Tibial nerve (tissue), 4 donors: ENCODE measurements around the gene SEMA5B. TPM values are rescaled to one million over a fixed set of nuclear protein-coding genes. Genes with fewer than 3 reads are reported as not detected.

Source experiments
- DNase-seq, 2 donors: peaks; one replicate each; pipeline ENCODE4 v3.0.0-alpha.2; 2019; ENCODE audit warnings: low spot score in 2 of 2
- H3K27ac ChIP-seq, 4 donors: fragments of 200-600 bp; sonication (generic) in 3 of 4; one replicate each; pipeline ENCODE4 v1.5.1; 2017 to 2019; ENCODE audit warnings: mild to moderate bottlenecking in 1 of 4
- H3K27me3 ChIP-seq, 2 donors: fragments of 200-600 bp; sonication (generic) in 1 of 2; one replicate each; pipeline versions ENCODE4 v1.5.1 to v1.6.0; 2017 to 2019
- H3K36me3 ChIP-seq, 3 donors: fragments of 200-600 bp; sonication (generic); one replicate each; pipeline ENCODE4 v1.5.1; 2018 to 2019
- H3K4me1 ChIP-seq, 4 donors: fragments of 200-600 bp; sonication (generic) in 3 of 4; one replicate each; pipeline ENCODE4 v1.5.1; 2017 to 2019
- H3K4me3 ChIP-seq, 4 donors: fragments of 200-600 bp; sonication (generic) in 3 of 4; one replicate each; pipeline ENCODE4 v1.5.1; 2017 to 2019; ENCODE audit warnings: mild to moderate bottlenecking in 1 of 4, moderate library complexity in 1 of 4
- H3K9me3 ChIP-seq, 4 donors: fragments of 200-600 bp; sonication (generic) in 3 of 4; one replicate each; pipeline ENCODE4 v1.5.1; 2017 to 2019
- EP300 ChIP-seq, 2 donors: sonication (generic); formaldehyde crosslinking; IDR thresholded peaks; one replicate each; pipeline ENCODE4 v1.6.1; 2017; ENCODE audit warnings: antibody characterized with exemption in 2 of 2, mild to moderate bottlenecking in 1 of 2
- POLR2A ChIP-seq, 2 donors: fragments of 450-650 bp; IDR thresholded peaks; one replicate each; pipeline ENCODE4 v1.6.1; 2017; ENCODE audit warnings: antibody characterized with exemption in 2 of 2, mild to moderate bottlenecking in 2 of 2, moderate library complexity in 2 of 2
- WGBS, 2 donors: methylation state at CpG; one replicate each; pipeline ENCODE4 v1.1.5; 2018; 5-methylcytosine and 5-hydroxymethylcytosine counted together
- total RNA-seq, 4 donors: library from RNA; depleted of rRNA; stranded (reverse); fragments of >200 nt; gene quantifications; one replicate each; pipeline ENCODE4 v1.1.0, GENCODE V29; 2016
- TF ChIP-seq, protein P1 (sequence below), 5 experiments: fragments of 200-600 bp in 3 of 5; fragments of 450-650 bp in 2 of 5; sonication (generic) in 3 of 5; IDR thresholded peaks; one replicate each; pipeline ENCODE4 v1.5.1; 2016 to 2019; ENCODE audit warnings: antibody characterized with exemption in 5 of 5, mild to moderate bottlenecking in 3 of 5, moderate library complexity in 2 of 5

SEMA5B gene
- total RNA-seq, 4 donors from 2014 or later = 6.7 to 19.7 (median 13.1) TPM

DNA sequence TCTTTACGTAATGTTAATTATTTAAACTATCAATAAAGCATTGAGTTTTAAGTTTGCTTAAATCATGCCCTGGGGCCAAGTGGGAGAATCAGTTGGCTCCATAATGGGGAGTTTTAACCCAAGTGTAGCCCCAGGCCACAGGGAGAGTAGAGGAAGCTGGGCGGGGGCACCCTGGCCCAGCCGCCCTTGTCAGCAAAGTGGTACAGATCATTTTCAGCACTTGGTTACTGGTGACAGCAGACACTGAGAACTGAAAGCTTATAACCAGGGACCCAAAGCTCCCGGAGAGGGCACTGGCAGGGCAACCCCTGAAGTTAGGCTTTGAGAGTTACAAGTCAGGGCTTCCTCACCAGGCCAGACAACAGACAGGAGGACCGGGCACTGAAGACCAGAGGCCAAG, 90.6 kb downstream of the SEMA5B start:
- DNase-seq = no peak

DNA sequence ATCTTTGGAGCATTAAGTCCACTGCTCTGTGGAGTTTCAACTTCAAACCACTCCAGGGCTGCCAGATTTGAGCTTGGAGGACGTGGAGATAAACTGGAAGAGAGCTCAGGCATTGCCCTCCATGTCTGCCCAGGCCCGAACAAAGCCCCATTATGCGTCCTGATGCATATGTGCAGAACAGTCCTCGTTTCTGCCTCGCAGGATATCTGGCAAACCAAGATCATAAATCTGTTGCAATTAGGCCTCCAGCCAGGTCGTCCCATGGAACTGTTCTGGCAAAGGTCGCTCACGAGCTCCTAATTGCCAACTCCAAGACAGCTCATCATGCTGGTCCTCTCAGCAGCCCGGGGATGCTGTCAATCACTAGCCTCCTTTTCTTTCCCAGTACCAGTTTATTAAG, 91.2 kb downstream of the SEMA5B start:
- Histone ChIP-seq H3K4me1 (peaks cover 0 to 31% (median 0%) of the 10 kb centered on the region in 4 donors), H3K9me3 (no peaks in the 10 kb centered on the region), H3K27me3 (no peaks in the 10 kb centered on the region), H3K4me3 (no peak overlapping the region), H3K36me3 (no peaks in the 10 kb centered on the region), H3K27ac (peak overlapping the region in 1 of 4 donors; percentile 31)
- no peak for TF ChIP-seq POLR2A (IDR thresholded peaks at IDR 0.05)
- TF ChIP-seq, protein P1, sequence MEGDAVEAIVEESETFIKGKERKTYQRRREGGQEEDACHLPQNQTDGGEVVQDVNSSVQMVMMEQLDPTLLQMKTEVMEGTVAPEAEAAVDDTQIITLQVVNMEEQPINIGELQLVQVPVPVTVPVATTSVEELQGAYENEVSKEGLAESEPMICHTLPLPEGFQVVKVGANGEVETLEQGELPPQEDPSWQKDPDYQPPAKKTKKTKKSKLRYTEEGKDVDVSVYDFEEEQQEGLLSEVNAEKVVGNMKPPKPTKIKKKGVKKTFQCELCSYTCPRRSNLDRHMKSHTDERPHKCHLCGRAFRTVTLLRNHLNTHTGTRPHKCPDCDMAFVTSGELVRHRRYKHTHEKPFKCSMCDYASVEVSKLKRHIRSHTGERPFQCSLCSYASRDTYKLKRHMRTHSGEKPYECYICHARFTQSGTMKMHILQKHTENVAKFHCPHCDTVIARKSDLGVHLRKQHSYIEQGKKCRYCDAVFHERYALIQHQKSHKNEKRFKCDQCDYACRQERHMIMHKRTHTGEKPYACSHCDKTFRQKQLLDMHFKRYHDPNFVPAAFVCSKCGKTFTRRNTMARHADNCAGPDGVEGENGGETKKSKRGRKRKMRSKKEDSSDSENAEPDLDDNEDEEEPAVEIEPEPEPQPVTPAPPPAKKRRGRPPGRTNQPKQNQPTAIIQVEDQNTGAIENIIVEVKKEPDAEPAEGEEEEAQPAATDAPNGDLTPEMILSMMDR (IDR thresholded peaks at IDR 0.05) = no peak
- no peak for TF ChIP-seq EP300 (IDR thresholded peaks at IDR 0.05)
- no peak for DNase-seq
- WGBS, 2 donors = 41 to 55% methylated on average over 9 of the region's 9 CpGs

More for the DNA sequence above, 90.6 kb downstream of the SEMA5B start:
- Histone ChIP-seq H3K9me3 (peaks cover 0 to 3% (median 0%) of the 10 kb centered on the region in 4 donors), H3K27ac (peak overlapping the region in 2 of 4 donors; percentile 39 to 41), H3K4me3 (no peak overlapping the region), H3K4me1 (peaks cover 0 to 31% (median 0%) of the 10 kb centered on the region in 4 donors), H3K27me3 (no peaks in the 10 kb centered on the region), H3K36me3 (no peaks in the 10 kb centered on the region)
- WGBS, 2 donors = 82 to 87% methylated on average over 5 of the region's 5 CpGs
- no peak for TF ChIP-seq POLR2A (IDR thresholded peaks at IDR 0.05)
- TF ChIP-seq EP300 (IDR thresholded peaks at IDR 0.05) = no peak
- TF ChIP-seq, protein P1 (IDR thresholded peaks at IDR 0.05) = no peak

DNA sequence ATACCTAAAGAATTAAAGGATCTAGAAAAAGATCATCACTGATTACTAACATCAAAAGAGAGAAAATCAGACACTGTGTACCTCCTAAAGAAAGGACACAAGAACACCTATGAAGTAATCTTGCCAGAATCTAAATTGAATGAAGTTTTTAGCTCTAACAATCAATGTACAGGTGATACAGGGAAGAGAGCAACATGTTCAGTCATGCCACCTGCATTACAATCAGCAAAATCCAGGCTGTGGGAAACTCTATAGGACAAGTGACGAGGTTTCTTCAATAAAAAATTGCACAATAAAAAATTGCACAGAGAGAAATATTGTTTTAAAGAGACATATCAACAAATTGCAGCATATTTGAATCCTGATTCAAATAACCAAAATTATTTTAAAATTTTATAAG, 93.3 kb downstream of the SEMA5B start:
- no peaks in the 10 kb centered on the region for H3K9me3 ChIP-seq
- 85 to 95% methylated on average over 1 of the region's 1 CpG for WGBS, 2 donors

DNA sequence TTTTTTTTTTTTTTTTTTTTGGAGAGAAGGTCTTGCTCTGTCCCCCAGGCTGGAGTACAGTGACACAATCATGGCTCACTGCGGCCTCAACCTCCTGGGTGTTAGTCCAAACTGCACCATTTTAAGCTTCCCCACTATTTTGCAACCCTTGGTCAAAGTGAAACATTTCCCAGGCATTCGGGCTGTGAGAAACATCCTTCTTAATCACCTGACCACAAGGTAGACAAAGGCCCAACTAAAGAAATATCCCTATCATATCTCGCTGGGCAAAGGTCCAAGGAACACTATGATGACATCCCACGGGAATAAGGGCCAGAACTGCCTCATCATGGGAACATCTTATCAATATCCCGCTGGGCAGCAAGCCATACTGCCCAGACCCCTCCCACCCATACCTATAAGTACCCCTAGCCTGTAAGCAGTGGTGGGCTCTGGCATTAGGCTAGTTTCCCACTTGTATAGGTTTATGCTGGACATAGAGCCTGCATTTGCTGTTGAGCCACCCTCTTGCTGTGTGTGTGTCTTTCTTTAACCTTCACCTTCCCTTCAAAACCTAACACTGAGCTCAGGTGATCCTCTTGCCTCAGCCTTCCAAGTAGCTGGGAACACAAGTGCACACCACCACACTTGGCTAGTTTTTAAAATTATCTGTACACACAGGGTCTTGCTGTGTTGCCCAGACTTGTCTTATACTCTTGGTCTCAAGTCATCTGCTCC, 95.2 kb downstream of the SEMA5B start:
- TF ChIP-seq EP300 (IDR thresholded peaks at IDR 0.05) = no peak
- TF ChIP-seq, protein P1 (IDR thresholded peaks at IDR 0.05) = no peak
- no peak for TF ChIP-seq POLR2A (IDR thresholded peaks at IDR 0.05)
- no peak overlapping the region for H3K4me3 ChIP-seq
- H3K27ac ChIP-seq = no peak overlapping the region
- H3K9me3 ChIP-seq = no peaks in the 10 kb centered on the region
- H3K27me3 ChIP-seq = no peaks in the 10 kb centered on the region
- H3K4me1 ChIP-seq = peaks cover 0 to 11% (median 0%) of the 10 kb centered on the region in 4 donors
- 85 to 87% methylated on average over 5 of the region's 5 CpGs for WGBS, 2 donors
- DNase-seq = no peak
- H3K36me3 ChIP-seq = no peaks in the 10 kb centered on the region

More for the DNA sequence above, 93.3 kb downstream of the SEMA5B start:
- Histone ChIP-seq H3K4me1 (peaks cover 0 to 18% (median 0%) of the 10 kb centered on the region in 4 donors), H3K27ac (no peak overlapping the region), H3K36me3 (no peaks in the 10 kb centered on the region), H3K27me3 (no peaks in the 10 kb centered on the region), H3K4me3 (no peak overlapping the region)
- TF ChIP-seq, protein P1 (IDR thresholded peaks at IDR 0.05) = no peak
- TF ChIP-seq EP300 (IDR thresholded peaks at IDR 0.05) (no peak), POLR2A (IDR thresholded peaks at IDR 0.05) (no peak)
- no peak for DNase-seq

DNA sequence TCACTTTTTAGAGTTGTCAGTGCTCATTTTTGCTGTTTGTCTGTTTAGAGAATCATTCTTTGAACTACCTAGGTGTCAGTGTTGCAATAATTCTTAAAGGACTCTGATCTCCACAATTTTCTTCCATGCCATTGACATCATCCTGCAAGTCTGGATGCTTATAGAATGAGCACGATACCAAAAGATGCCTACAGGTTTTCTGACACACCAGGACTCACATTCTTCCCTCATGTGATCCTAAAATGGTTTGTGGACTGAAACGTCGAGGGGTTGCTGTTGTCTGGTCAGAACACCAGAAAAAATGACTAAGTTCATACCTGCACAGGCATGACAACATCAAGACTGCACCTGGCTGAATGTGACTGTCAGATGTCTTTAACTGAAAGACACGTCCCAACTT, 95.9 kb downstream of the SEMA5B start:
- H3K27me3 ChIP-seq = no peaks in the 10 kb centered on the region
- DNase-seq = no peak
- H3K4me3 ChIP-seq = no peak overlapping the region
- no peak overlapping the region for H3K27ac ChIP-seq
- H3K4me1 ChIP-seq = peaks cover 0 to 7% (median 0%) of the 10 kb centered on the region in 4 donors
- 85 to 92% methylated on average over 4 of the region's 4 CpGs for WGBS, 2 donors
- no peaks in the 10 kb centered on the region for H3K9me3 ChIP-seq
- H3K36me3 ChIP-seq = no peaks in the 10 kb centered on the region
- no peak for TF ChIP-seq EP300 (IDR thresholded peaks at IDR 0.05)
- no peak for TF ChIP-seq POLR2A (IDR thresholded peaks at IDR 0.05)
- TF ChIP-seq, protein P1 (IDR thresholded peaks at IDR 0.05) = no peak
